Keratinocyte (primary cell): ENCODE measurements around the gene ZNF888. TPM values are rescaled to one million over a fixed set of nuclear protein-coding genes. Genes with fewer than 3 reads are reported as not detected.

ENCODE experiments used
- DNase-seq: peaks from one replicate; pipeline ENCODE4 v3.0.0-alpha.2; 2011; ENCODE audit warnings: low read depth, missing footprints, low spot score
- FAIRE-seq: peaks from 2 replicates; lab custom pipeline; 2011; peaks lifted over from hg19 to GRCh38; lab: Jason Lieb, UNC
- H2AFZ ChIP-seq: 2 replicates; pipeline ENCODE4 v1.6.0; 2012; ENCODE audit warnings: low read length, control low read depth, inconsistent platforms; ENCODE audit not compliant: control insufficient read depth
- H3K27ac ChIP-seq: 2 replicates; pipeline ENCODE4 v1.5.1; 2011; ENCODE audit warnings: low read length; ENCODE audit not compliant: control insufficient read depth, insufficient read depth
- H3K27me3 ChIP-seq: 3 replicates; pipeline ENCODE4 v1.6.0; 2011; ENCODE audit warnings: low read length; ENCODE audit not compliant: control insufficient read depth, insufficient read depth; ENCODE audit errors: extremely low read depth
- H3K36me3 ChIP-seq, 2 experiments: 2 replicates in 1 of 2; 3 replicates in 1 of 2; pipeline ENCODE4 v1.5.1; 2011; ENCODE audit warnings: low read length in 2 of 2, mild to moderate bottlenecking in 1 of 2; ENCODE audit not compliant: control insufficient read depth in 2 of 2, insufficient read depth in 2 of 2; ENCODE audit errors: extremely low read depth in 1 of 2
- H3K4me1 ChIP-seq: 3 replicates; pipeline ENCODE4 v1.5.1; 2011; ENCODE audit warnings: low read length; ENCODE audit not compliant: control insufficient read depth, insufficient read depth; ENCODE audit errors: extremely low read depth
- H3K4me2 ChIP-seq: 3 replicates; pipeline ENCODE4 v1.6.0; 2011; ENCODE audit warnings: low read depth, low read length; ENCODE audit not compliant: control insufficient read depth, insufficient read depth; ENCODE audit errors: extremely low read depth
- H3K4me3 ChIP-seq, 3 experiments: fragments of 200-600 bp in 1 of 3; sonication (generic) in 1 of 3; 2 replicates in 2 of 3; 3 replicates in 1 of 3; pipeline ENCODE4 v1.5.1; 2011 to 2016; ENCODE audit warnings: low read length in 3 of 3, mild to moderate bottlenecking in 3 of 3, control low read depth in 2 of 3, inconsistent platforms in 1 of 3, low read depth in 1 of 3, mixed read lengths in 1 of 3, mixed run types in 1 of 3, moderate library complexity in 1 of 3; ENCODE audit not compliant: control insufficient read depth in 2 of 3, insufficient read depth in 2 of 3; ENCODE audit errors: extremely low read depth in 1 of 3
- H3K79me2 ChIP-seq: 2 replicates; pipeline ENCODE4 v1.6.0; 2012; ENCODE audit warnings: low read length; ENCODE audit not compliant: control insufficient read depth, insufficient read depth
- H3K9ac ChIP-seq: 3 replicates; pipeline ENCODE4 v1.6.0; 2011; ENCODE audit warnings: low read length; ENCODE audit not compliant: control insufficient read depth, insufficient read depth; ENCODE audit errors: extremely low read depth
- H3K9me1 ChIP-seq: 3 replicates; pipeline ENCODE4 v1.6.0; 2011; ENCODE audit warnings: low read length; ENCODE audit not compliant: control insufficient read depth, insufficient read depth; ENCODE audit errors: extremely low read depth
- H3K9me3 ChIP-seq: 2 replicates; pipeline ENCODE4 v1.5.1; 2012; ENCODE audit warnings: low read depth, low read length; ENCODE audit not compliant: control insufficient read depth
- H4K20me1 ChIP-seq: 3 replicates; pipeline ENCODE4 v1.6.0; 2011; ENCODE audit warnings: low read length; ENCODE audit not compliant: control insufficient read depth, insufficient read depth; ENCODE audit errors: extremely low read depth
- EZH2 ChIP-seq: IDR thresholded peaks from one replicate; pipeline ENCODE4 v1.6.1; 2012; ENCODE audit warnings: inconsistent platforms, mild to moderate bottlenecking, low read length, moderate library complexity
- dilution Hi-C: fragments of 300-500 bp; cut with MboI; formaldehyde crosslinking; loops from one replicate; pipeline ENCODE4 v1.7.0; 2020; ENCODE audit warnings: low sequenced_read_pairs; ENCODE audit not compliant: extremely low pct_ligation_motif_present
- polyA plus RNA-seq, 5 experiments: library from polyadenylated mRNA; depleted of rRNA in 3 of 5; stranded (reverse) in 3 of 5; stranded (forward) in 1 of 5; unstranded in 1 of 5; fragments of >200 nt; gene quantifications; 1 replicate in 1 of 5; 2 replicates in 3 of 5; 3 replicates in 1 of 5; pipeline versions ENCODE4 v1.2.1 to v1.2.3, GENCODE V29; 2011 to 2012; ENCODE audit warnings: missing spikeins in 2 of 5, low read depth in 1 of 5, low replicate concordance in 1 of 5
- TF ChIP-seq, protein P1 (sequence below), 3 experiments: IDR thresholded peaks in 1 of 3; conservative IDR thresholded peaks in 1 of 3; optimal IDR thresholded peaks in 1 of 3; 2 replicates in 2 of 3; 3 replicates in 1 of 3; pipeline versions ENCODE3 to v1.5.1; 2011; ENCODE audit warnings: low read length in 3 of 3, mild to moderate bottlenecking in 3 of 3, moderate library complexity in 2 of 3, control low read depth in 1 of 3, inconsistent platforms in 1 of 3; ENCODE audit not compliant: insufficient read depth in 2 of 3; ENCODE audit errors: extremely low read depth in 1 of 3

The ZNF888 gene
- polyA plus RNA-seq, 1 donor (not counting 4 experiments of a cell fraction or from before 2014, with no cell fraction given): 3.1 TPM

DNA sequence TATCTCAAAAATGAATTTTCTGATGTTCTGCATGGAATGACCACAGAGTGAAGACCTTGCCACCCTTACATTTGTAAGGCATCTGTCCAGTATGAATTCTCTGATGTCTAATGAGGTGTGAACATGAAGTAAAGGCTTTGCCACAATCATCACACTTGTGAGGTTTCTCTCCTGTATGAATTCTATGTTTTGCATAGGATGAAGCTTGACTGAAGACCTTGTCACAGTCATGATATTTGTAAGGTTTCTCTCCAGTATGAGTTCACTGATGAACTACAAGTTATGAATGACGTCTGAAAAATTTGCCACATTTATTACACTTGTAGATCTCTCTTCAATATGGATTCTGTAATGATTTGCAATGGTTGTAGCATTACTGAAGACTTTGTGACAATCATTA, 26.2 kb upstream of the ZNF888 start:
- H2AFZ ChIP-seq: no peak overlapping the region
- no peak for DNase-seq
- H3K4me2 ChIP-seq: no peak overlapping the region
- no peaks in the 10 kb centered on the region for H4K20me1 ChIP-seq
- H3K4me1 ChIP-seq: no peaks in the 10 kb centered on the region
- peaks cover 35% of the 10 kb centered on the region for H3K9me3 ChIP-seq
- H3K9ac ChIP-seq: no peak overlapping the region
- H3K27me3 ChIP-seq: no peaks in the 10 kb centered on the region
- FAIRE-seq: no peak
- no peaks in the 10 kb centered on the region for H3K9me1 ChIP-seq
- no peak overlapping the region for H3K27ac ChIP-seq
- no peak overlapping the region for H3K4me3 ChIP-seq
- no peak for TF ChIP-seq EZH2
- TF ChIP-seq, protein P1, sequence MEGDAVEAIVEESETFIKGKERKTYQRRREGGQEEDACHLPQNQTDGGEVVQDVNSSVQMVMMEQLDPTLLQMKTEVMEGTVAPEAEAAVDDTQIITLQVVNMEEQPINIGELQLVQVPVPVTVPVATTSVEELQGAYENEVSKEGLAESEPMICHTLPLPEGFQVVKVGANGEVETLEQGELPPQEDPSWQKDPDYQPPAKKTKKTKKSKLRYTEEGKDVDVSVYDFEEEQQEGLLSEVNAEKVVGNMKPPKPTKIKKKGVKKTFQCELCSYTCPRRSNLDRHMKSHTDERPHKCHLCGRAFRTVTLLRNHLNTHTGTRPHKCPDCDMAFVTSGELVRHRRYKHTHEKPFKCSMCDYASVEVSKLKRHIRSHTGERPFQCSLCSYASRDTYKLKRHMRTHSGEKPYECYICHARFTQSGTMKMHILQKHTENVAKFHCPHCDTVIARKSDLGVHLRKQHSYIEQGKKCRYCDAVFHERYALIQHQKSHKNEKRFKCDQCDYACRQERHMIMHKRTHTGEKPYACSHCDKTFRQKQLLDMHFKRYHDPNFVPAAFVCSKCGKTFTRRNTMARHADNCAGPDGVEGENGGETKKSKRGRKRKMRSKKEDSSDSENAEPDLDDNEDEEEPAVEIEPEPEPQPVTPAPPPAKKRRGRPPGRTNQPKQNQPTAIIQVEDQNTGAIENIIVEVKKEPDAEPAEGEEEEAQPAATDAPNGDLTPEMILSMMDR (optimal IDR thresholded peaks at IDR 0.05 in 1 of 3, IDR thresholded peaks at IDR 0.05 in 1 of 3, conservative IDR thresholded peaks at IDR 0.05 in 1 of 3; ENCODE audit: extremely low read depth in 1 of 3, insufficient read depth in 2 of 3, low read length in 3 of 3): no peak
- H3K36me3 ChIP-seq: peaks cover 11 to 22% of the 10 kb centered on the region in 2 experiments
- dilution Hi-C loops: no loop called here
- no peaks in the 10 kb centered on the region for H3K79me2 ChIP-seq

DNA sequence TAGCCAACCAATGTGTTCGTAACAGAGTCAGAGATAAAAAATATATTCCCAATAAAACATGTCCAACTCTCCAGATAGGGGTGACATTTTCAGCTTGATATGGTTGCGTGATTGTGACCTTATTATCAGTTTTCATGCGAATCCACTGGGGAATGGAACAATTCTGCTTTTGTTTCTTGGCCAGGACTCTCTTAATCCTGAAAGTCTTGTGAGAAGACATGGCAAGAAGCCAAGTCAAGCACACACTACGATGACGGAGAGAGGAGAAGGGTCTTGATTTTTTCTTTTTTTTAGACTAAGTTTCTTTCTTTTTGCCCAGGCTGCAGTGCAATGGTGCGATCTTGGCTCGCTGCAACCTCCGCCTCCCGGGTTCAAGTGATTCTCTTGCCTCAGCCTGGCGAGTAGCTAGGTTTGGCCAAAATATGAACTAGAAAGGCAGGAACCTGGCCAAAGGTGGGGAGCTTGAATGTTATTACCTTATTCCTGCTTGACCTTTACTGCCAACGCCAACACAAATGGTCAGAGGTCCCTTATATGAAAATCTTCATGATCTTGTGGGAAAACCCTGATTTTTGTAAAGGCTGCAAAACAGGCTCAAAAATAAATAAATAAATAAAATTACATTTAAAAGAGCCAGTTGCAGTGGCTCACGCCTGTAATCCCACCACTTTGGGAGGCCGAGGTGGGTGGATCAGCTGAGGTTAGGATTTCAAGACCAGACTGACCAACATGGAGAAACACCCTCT, 25.0 kb upstream of the ZNF888 start:
- DNase-seq (no peak), FAIRE-seq (no peak)
- dilution Hi-C loops: no loop called here
- H3K9me1 ChIP-seq: no peaks in the 10 kb centered on the region
- no peak overlapping the region for H3K4me3 ChIP-seq
- H3K36me3 ChIP-seq: peaks cover 9 to 22% of the 10 kb centered on the region in 2 experiments
- TF ChIP-seq EZH2: no peak
- TF ChIP-seq, protein P1 (optimal IDR thresholded peaks at IDR 0.05 in 1 of 3, IDR thresholded peaks at IDR 0.05 in 1 of 3, conservative IDR thresholded peaks at IDR 0.05 in 1 of 3; ENCODE audit: extremely low read depth in 1 of 3, insufficient read depth in 2 of 3, low read length in 3 of 3): no peak
- no peak overlapping the region for H3K27ac ChIP-seq
- H3K4me1 ChIP-seq: no peaks in the 10 kb centered on the region
- no peaks in the 10 kb centered on the region for H3K79me2 ChIP-seq
- no peaks in the 10 kb centered on the region for H4K20me1 ChIP-seq
- no peak overlapping the region for H3K9ac ChIP-seq
- H3K9me3 ChIP-seq: peaks cover 35% of the 10 kb centered on the region
- H2AFZ ChIP-seq: no peak overlapping the region
- no peaks in the 10 kb centered on the region for H3K27me3 ChIP-seq
- H3K4me2 ChIP-seq: no peak overlapping the region
